Adrenal gland (tissue), 12 donors: Measurements from ENCODE around the gene SLC51B. TPM values are rescaled to one million over a fixed set of nuclear protein-coding genes. Genes with fewer than 3 reads are reported as not detected.

Source experiments
- DNase-seq, 7 donors: peaks; one replicate each; pipeline ENCODE4 v3.0.0-alpha.2; 2019 to 2020
- H3K27ac ChIP-seq, 5 donors: fragments of 200-600 bp; sonication (generic) in 4 of 5; 1 replicate in 3 of 5; 2 replicates in 2 of 5; pipeline versions ENCODE4 v1.5.1 to v1.8.0; 2016 to 2020; ENCODE audit warnings: mild to moderate bottlenecking in 1 of 5
- H3K27me3 ChIP-seq: fragments of 200-600 bp; 2 replicates; pipeline ENCODE4 v1.8.0; 2021
- H3K36me3 ChIP-seq, 2 donors: fragments of 200-600 bp; replicated peaks in 1 of 2; 1 replicate in 1 of 2; 2 replicates in 1 of 2; pipeline versions ENCODE4 v1.5.1 to v1.8.0; 2018 to 2022
- H3K4me1 ChIP-seq, 2 donors: fragments of 200-600 bp; replicated peaks in 1 of 2; 1 replicate in 1 of 2; 2 replicates in 1 of 2; pipeline versions ENCODE4 v1.5.1 to v1.8.0; 2018 to 2021
- H3K4me3 ChIP-seq, 4 donors: fragments of 200-600 bp; sonication (generic) in 3 of 4; one replicate each; pipeline ENCODE4 v1.5.1; 2016 to 2018
- H3K9me3 ChIP-seq, 3 donors: fragments of 200-600 bp; sonication (generic) in 1 of 3; replicated peaks in 1 of 3; 1 replicate in 2 of 3; 2 replicates in 1 of 3; pipeline versions ENCODE4 v1.5.1 to v1.8.0; 2016 to 2021
- POLR2A ChIP-seq, 2 donors: fragments of 450-650 bp; IDR thresholded peaks; one replicate each; pipeline ENCODE4 v1.6.1; 2017; ENCODE audit warnings: antibody characterized with exemption in 2 of 2, mild to moderate bottlenecking in 2 of 2, moderate library complexity in 1 of 2
- WGBS, 4 donors: extraction: QIAGEN DNeasy Blood & Tissue Kit in 2 of 4; methylation state at CpG; one replicate each; pipeline versions ENCODE4 v1.1.5 to v1.1.7; 2013 to 2017; 5-methylcytosine and 5-hydroxymethylcytosine counted together
- intact Hi-C, 2 donors: fragments of 100-400 bp; cut with DNase I; formaldehyde crosslinking; loops; one replicate each; pipeline versions ENCODE4 v1.14.1 to v1.15.0; 2022 to 2023
- polyA plus RNA-seq, 3 donors: library from polyadenylated mRNA; stranded (reverse); fragments of 200-250 nt in 2 of 3; fragments of 350-450 nt in 1 of 3; fragmentation: Illumina TruSeq in 1 of 3; extraction: RNeasy Lipid Tissue Mini Kit (QIAGEN cat#74804) in 1 of 3; gene quantifications; one replicate each; pipeline ENCODE4 v1.2.3, GENCODE V29; 2013 to 2014
- total RNA-seq, 9 donors: library from RNA; depleted of rRNA in 4 of 9; stranded (reverse); fragments of >200 nt in 4 of 9; fragments of 120-200 nt in 1 of 9; fragmentation: NEBNext Ultra II Directional in 1 of 9; extraction: Animal tissue kit (Norgen Biotek cat#: 25700) in 1 of 9; gene quantifications; one replicate each; pipeline versions ENCODE4 v1.1.0 to v1.2.4, GENCODE V29; 2013 to 2023
- TF ChIP-seq, protein P1 (sequence below), 6 experiments: fragments of 450-650 bp in 4 of 6; fragments of 200-600 bp in 2 of 6; sonication (generic) in 1 of 6; IDR thresholded peaks; 1 replicate in 5 of 6; 2 replicates in 1 of 6; pipeline versions ENCODE4 v1.5.1 to v1.8.0; 2016 to 2021; ENCODE audit warnings: antibody characterized with exemption in 6 of 6, mild to moderate bottlenecking in 2 of 6, moderate library complexity in 1 of 6
- donor health status: healthy with polysubstance abuse.
- donor health status: Bipolar disorder and iron deficiency.
- donor health status: DM: yes; HTN: yes; CAD: no.
- donor health status: DM: no; HTN: no; CAD: no.
- donor health status: DM: no; HTN: no; CAD: no.
- donor health status: DM: yes; HTN: yes; CAD: no.

SLC51B gene
- total and polyA plus RNA-seq, 12 donors, result 0.32 to 3.1 (median 0.69) TPM; not detected in 3

GRCh38 chr15:65069179-65069578, 24.0 kb downstream of the SLC51B start:
- intact Hi-C loops, result no loop called here
- Histone ChIP-seq H3K9me3 (no peaks in the 10 kb centered on the region), H3K36me3 (no peaks in the 10 kb centered on the region), H3K4me1 (peaks cover 0 to 14% of the 10 kb centered on the region in 2 donors), H3K27ac (peak overlapping the region in 1 of 5 donors; percentile 64), H3K4me3 (no peak overlapping the region), H3K27me3 (peaks cover 25% of the 10 kb centered on the region)
- WGBS, 4 donors, result 65 to 75% (median 73%) methylated on average over 1 of the region's 1 CpG
- TF ChIP-seq, protein P1, sequence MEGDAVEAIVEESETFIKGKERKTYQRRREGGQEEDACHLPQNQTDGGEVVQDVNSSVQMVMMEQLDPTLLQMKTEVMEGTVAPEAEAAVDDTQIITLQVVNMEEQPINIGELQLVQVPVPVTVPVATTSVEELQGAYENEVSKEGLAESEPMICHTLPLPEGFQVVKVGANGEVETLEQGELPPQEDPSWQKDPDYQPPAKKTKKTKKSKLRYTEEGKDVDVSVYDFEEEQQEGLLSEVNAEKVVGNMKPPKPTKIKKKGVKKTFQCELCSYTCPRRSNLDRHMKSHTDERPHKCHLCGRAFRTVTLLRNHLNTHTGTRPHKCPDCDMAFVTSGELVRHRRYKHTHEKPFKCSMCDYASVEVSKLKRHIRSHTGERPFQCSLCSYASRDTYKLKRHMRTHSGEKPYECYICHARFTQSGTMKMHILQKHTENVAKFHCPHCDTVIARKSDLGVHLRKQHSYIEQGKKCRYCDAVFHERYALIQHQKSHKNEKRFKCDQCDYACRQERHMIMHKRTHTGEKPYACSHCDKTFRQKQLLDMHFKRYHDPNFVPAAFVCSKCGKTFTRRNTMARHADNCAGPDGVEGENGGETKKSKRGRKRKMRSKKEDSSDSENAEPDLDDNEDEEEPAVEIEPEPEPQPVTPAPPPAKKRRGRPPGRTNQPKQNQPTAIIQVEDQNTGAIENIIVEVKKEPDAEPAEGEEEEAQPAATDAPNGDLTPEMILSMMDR (IDR thresholded peaks at IDR 0.05), result no peak
- no peak for TF ChIP-seq POLR2A (IDR thresholded peaks at IDR 0.05)
- DNase-seq, result peak in 1 of 7 donors; percentile 47

DNA sequence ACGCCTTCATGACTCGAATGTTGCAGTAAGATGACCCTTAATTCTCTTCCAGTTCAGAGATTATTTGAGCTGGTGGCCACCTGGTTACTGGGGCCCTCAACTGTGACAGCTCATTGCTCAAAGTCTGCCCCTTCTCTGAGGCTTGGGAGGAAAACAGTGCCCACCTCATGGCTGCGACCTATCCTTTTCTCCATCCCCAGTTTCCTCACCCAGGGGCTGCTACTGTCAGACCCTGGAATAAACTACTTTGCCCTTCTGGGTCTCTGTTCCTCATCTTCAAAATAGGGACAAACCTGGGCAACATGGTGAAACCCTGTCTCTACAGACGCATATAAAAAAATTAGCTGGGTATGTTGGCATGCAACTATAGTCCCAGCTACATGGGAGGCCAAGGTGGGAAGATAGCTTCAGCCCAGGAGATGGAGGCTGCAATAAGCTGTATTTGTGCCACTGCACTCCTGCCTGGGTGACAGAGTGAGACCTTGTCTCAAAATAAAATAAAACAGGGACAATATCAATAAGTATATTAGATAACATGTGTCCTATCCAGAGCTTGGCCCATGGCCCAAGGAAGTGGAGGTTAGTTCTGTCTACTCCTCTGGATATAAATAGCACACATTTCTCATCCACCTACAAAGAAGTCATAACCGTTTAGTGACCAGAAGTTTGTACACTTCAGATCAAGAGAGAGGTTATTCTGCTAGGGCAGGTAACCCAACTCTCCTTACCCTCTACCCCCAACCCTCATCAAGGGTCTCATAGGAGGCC, 24.8 kb downstream of the SLC51B start:
- WGBS, 4 donors, result 66 to 81% (median 73%) methylated on average over 3 to 5 of the region's 5 CpGs
- intact Hi-C loops, result no loop called here
- TF ChIP-seq, protein P1 (IDR thresholded peaks at IDR 0.05), result no peak
- no peak for TF ChIP-seq POLR2A (IDR thresholded peaks at IDR 0.05)
- H3K4me3 ChIP-seq, result no peak overlapping the region
- H3K36me3 ChIP-seq, result no peaks in the 10 kb centered on the region
- H3K4me1 ChIP-seq, result peaks cover 0 to 14% of the 10 kb centered on the region in 2 donors
- peaks cover 25% of the 10 kb centered on the region for H3K27me3 ChIP-seq
- no peak for DNase-seq
- H3K9me3 ChIP-seq, result no peaks in the 10 kb centered on the region
- peak overlapping the region in 2 of 5 donors; percentile 4 to 64 for H3K27ac ChIP-seq

DNA sequence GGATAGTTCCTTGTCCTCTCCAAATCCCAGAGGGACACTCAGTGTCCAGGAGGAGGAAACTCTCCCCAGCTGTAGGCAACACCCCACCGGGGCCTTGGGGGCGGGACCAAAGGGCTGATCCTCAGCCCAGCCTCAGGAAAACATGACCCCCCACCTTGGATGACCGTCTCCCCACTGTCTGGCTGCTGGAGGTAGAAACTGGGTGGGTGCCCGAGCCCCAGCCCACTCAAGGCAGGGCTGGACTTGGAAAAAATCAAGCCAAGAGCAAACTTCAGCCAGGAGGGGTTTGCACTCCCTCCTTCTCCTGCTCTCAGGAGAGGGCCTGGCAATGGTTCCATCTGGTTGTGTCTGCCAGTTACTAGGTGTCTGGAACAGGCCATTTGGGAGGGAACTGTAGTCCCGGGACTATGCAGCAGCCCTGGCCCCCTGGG, 26.2 kb downstream of the SLC51B start:
- DNase-seq, result no peak
- Histone ChIP-seq H3K4me3 (no peak overlapping the region), H3K9me3 (no peaks in the 10 kb centered on the region), H3K27me3 (peaks cover 16% of the 10 kb centered on the region), H3K27ac (peak overlapping the region in 1 of 5 donors; percentile 3), H3K4me1 (peaks cover 0 to 14% of the 10 kb centered on the region in 2 donors), H3K36me3 (no peaks in the 10 kb centered on the region)
- WGBS, 4 donors, result 44 to 72% (median 59%) methylated on average over 3 to 5 of the region's 5 CpGs
- no peak for TF ChIP-seq POLR2A (IDR thresholded peaks at IDR 0.05)
- TF ChIP-seq, protein P1 (IDR thresholded peaks at IDR 0.05), result no peak
- intact Hi-C loops, result no loop called here

DNA sequence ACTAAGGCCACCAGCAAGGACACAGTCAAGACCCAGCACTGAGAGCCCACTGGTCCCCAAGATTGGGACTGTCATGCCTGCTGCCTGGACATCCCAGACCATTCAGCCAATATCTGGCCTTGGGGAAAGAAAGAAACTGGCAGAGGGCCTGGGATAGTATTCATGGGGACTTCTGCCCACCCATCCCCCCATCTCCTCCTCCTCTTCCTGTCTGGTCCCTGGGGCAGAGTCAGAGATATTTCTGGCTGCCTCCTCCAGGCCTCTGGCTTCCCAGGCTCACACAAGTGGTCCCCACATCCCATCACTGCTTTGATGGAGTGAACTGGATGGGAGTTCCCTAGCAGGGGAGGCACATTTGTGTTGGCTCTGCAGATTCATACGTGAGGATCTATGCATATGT, 26.8 kb downstream of the SLC51B start:
- 50 to 83% (median 55%) methylated on average over 1 of the region's 1 CpG for WGBS, 4 donors
- Histone ChIP-seq H3K36me3 (no peaks in the 10 kb centered on the region), H3K27ac (peak overlapping the region in 1 of 5 donors; percentile 3), H3K4me1 (peaks cover 0 to 14% of the 10 kb centered on the region in 2 donors), H3K9me3 (no peaks in the 10 kb centered on the region), H3K27me3 (peaks cover 17% of the 10 kb centered on the region), H3K4me3 (no peak overlapping the region)
- DNase-seq, result peak in 6 of 7 donors; percentile 59 to 78 (median 71)
- TF ChIP-seq, protein P1 (IDR thresholded peaks at IDR 0.05), result no peak
- TF ChIP-seq POLR2A (IDR thresholded peaks at IDR 0.05), result no peak
- intact Hi-C loops, result no loop called here
